HepG2 (cell line): ENCODE measurements around the gene FSCN2. TPM values are rescaled to one million over a fixed set of nuclear protein-coding genes. Genes with fewer than 3 reads are reported as not detected.

Experiments used
- ARID3A ChIP-seq: IDR thresholded peaks from 2 replicates; pipeline ENCODE4 v1.6.1; 2012; ENCODE audit warnings: low read depth, low read length, improper control_type of control experiment
- MXD3 ChIP-seq: IDR thresholded peaks from 2 replicates; pipeline ENCODE4 v1.6.1; 2016; ENCODE audit warnings: mild to moderate bottlenecking, missing biosample characterization, missing genetic modification reagents
- PAXIP1 ChIP-seq: sonication (generic); formaldehyde crosslinking; conservative IDR thresholded peaks from 2 replicates; pipeline ENCODE4 v1.4.0; 2020; ENCODE audit warnings: mild to moderate bottlenecking, missing genetic modification reagents, moderate library complexity
- PBX2 ChIP-seq: IDR thresholded peaks from 2 replicates; pipeline ENCODE4 v1.6.1; 2016; ENCODE audit warnings: control low read depth
- PBX3 ChIP-seq: sonication (generic); formaldehyde crosslinking; IDR thresholded peaks from 2 replicates; pipeline ENCODE4 v1.8.1; 2023; ENCODE audit warnings: missing genetic modification reagents, inconsistent platforms, borderline replicate concordance
- PHF8 ChIP-seq: sonication (generic); formaldehyde crosslinking; IDR thresholded peaks from 2 replicates; pipeline ENCODE4 v1.5.0; 2020; ENCODE audit warnings: missing genetic modification reagents
- SP140L ChIP-seq: sonication (generic); formaldehyde crosslinking; IDR thresholded peaks from 2 replicates; pipeline ENCODE4 v1.4.0; 2020; ENCODE audit warnings: missing genetic modification reagents, borderline replicate concordance
- TFAP4 ChIP-seq: sonication (generic); IDR thresholded peaks from 2 replicates; pipeline ENCODE4 v1.6.1; 2016; ENCODE audit warnings: low read depth, borderline replicate concordance
- THYN1 ChIP-seq: sonication (generic); formaldehyde crosslinking; IDR thresholded peaks from 2 replicates; pipeline ENCODE4 v1.8.1; 2023; ENCODE audit warnings: low read depth, mild to moderate bottlenecking, moderate library complexity, missing genetic modification reagents, borderline replicate concordance
- ZBTB25 ChIP-seq: IDR thresholded peaks from 2 replicates; pipeline ENCODE4 v1.6.1; 2018; ENCODE audit warnings: missing genetic modification reagents
- ZBTB8A ChIP-seq: sonication (generic); formaldehyde crosslinking; IDR thresholded peaks from 2 replicates; pipeline ENCODE4 v1.4.0; 2020; ENCODE audit warnings: mild to moderate bottlenecking, low read depth, missing genetic modification reagents, borderline replicate concordance
- ZC3H13 ChIP-seq: sonication (generic); formaldehyde crosslinking; IDR thresholded peaks from 2 replicates; pipeline ENCODE4 v1.8.1; 2023; ENCODE audit warnings: mild to moderate bottlenecking, missing genetic modification reagents, moderate library complexity
- ZFY ChIP-seq: sonication (generic); formaldehyde crosslinking; IDR thresholded peaks from 2 replicates; pipeline ENCODE4 v1.4.0; 2020; ENCODE audit warnings: missing genetic modification reagents
- ZKSCAN8 ChIP-seq: IDR thresholded peaks from 2 replicates; pipeline ENCODE4 v1.6.1; 2016; ENCODE audit warnings: borderline replicate concordance, missing genetic modification reagents, missing compliant biosample characterization
- ZNF3 ChIP-seq: IDR thresholded peaks from 2 replicates; pipeline ENCODE4 v1.7.0; 2017; ENCODE audit warnings: inconsistent platforms
- ZNF350 ChIP-seq: sonication (generic); formaldehyde crosslinking; IDR thresholded peaks from 2 replicates; pipeline ENCODE4 v1.4.0; 2020; ENCODE audit warnings: mild to moderate bottlenecking, low read depth, missing genetic modification reagents, borderline replicate concordance
- ZNF44 ChIP-seq: sonication (generic); formaldehyde crosslinking; IDR thresholded peaks from 2 replicates; pipeline ENCODE4 v1.5.1; 2020; ENCODE audit warnings: mild to moderate bottlenecking, missing genetic modification reagents
- polyA plus RNA-seq, 8 experiments: library from polyadenylated mRNA; depleted of rRNA in 3 of 8; stranded (reverse) in 7 of 8; unstranded in 1 of 8; fragments of >200 nt; fragmentation: Illumina TruSeq in 4 of 8; extraction: Trizol in 4 of 8; gene quantifications; 2 replicates each; pipeline versions ENCODE4 v1.2.1 to v1.2.3, GENCODE V29; 2011 to 2016; ENCODE audit warnings: low read depth in 4 of 8, missing spikeins in 1 of 8, mixed read lengths in 1 of 8; ENCODE audit not compliant: insufficient read depth in 1 of 8
- total RNA-seq, 5 experiments: library from RNA; depleted of rRNA; stranded (reverse); fragments of >200 nt; fragmentation: Illumina TruSeq; extraction: Trizol; gene quantifications; 2 replicates each; pipeline ENCODE4 v1.2.3, GENCODE V29; 2016; ENCODE audit warnings: low read depth in 1 of 5

The FSCN2 gene
- total and polyA plus RNA-seq, 2 of the 13 experiments (the other 11 are each of a cell fraction or from before 2014, with no cell fraction given), result 0.09 TPM; not detected in 1

- TF ChIP-seq ARID3A (no peak), PHF8 (CRISPR knock-in tag) (peak; percentile 62), ZFY (peak; percentile 90), PBX2 (CRISPR knock-in tag) (no peak), ZBTB8A (no peak), PBX3 (CRISPR knock-in tag) (0 out of 2 replicates have a peak, but pooled peaks have one; percentile 9), PAXIP1 (CRISPR knock-in tag) (no peak; the same call in 1 of the 2 replicates), THYN1 (CRISPR knock-in tag) (no peak), SP140L (no peak), MXD3 (CRISPR knock-in tag) (peak; percentile 75; the same call in 1 of the 2 replicates), ZNF44 (no peak; the same call in 1 of the 2 replicates), ZNF350 (CRISPR knock-in tag) (no peak), TFAP4 (no peak), ZNF3 (CRISPR knock-in tag) (no peak), ZBTB25 (CRISPR knock-in tag) (no peak; the same call in none of the 2 replicates), ZKSCAN8 (CRISPR knock-in tag) (no peak), ZC3H13 (no peak)
Measured at GRCh38 chr17:81512562-81513371, 15.4 kb upstream of the FSCN2 start, which contains the start of gene ACTG1 (continued).
